Vagina (tissue), 2 donors: ENCODE measurements around the gene RICTOR.

Source experiments
- CTCF ChIP-seq, 3 experiments: fragments of 450-650 bp in 2 of 3; fragments of 200-600 bp in 1 of 3; sonication (generic) in 1 of 3; IDR thresholded peaks; one replicate each; pipeline ENCODE4 v1.5.1; 2017 to 2019; ENCODE audit warnings: antibody characterized with exemption in 3 of 3, mild to moderate bottlenecking in 2 of 3, moderate library complexity in 2 of 3
- POLR2A ChIP-seq, 2 donors: fragments of 450-650 bp; IDR thresholded peaks; one replicate each; pipeline ENCODE4 v1.6.1; 2017; ENCODE audit warnings: antibody characterized with exemption in 2 of 2, mild to moderate bottlenecking in 2 of 2, moderate library complexity in 2 of 2
- POLR2AphosphoS5 ChIP-seq, 2 donors: sonication (generic); formaldehyde crosslinking; IDR thresholded peaks; one replicate each; pipeline ENCODE4 v1.9.0; 2017; ENCODE audit warnings: antibody characterized with exemption in 2 of 2, mild to moderate bottlenecking in 2 of 2, low read depth in 1 of 2; ENCODE audit not compliant: insufficient read depth in 1 of 2

- no peak for TF ChIP-seq POLR2A (IDR thresholded peaks at IDR 0.05)
- no peak for TF ChIP-seq CTCF (IDR thresholded peaks at IDR 0.05)
- no peak for TF ChIP-seq POLR2AphosphoS5 (IDR thresholded peaks at IDR 0.05; ENCODE audit: insufficient read depth in 1 of 2, low read depth in 1 of 2)
Observed at GRCh38 chr5:39092581-39093351, 18.6 kb upstream of the RICTOR start.
